Gastrocnemius medialis (tissue), 4 donors: ENCODE data around the gene MMP24.

Source experiments
- CTCF ChIP-seq, 5 experiments: fragments of 450-650 bp in 3 of 5; fragments of 200-600 bp in 2 of 5; sonication (generic) in 2 of 5; IDR thresholded peaks in 4 of 5; conservative IDR thresholded peaks in 1 of 5; 1 replicate in 4 of 5; 2 replicates in 1 of 5; pipeline ENCODE4 v1.5.1; 2016 to 2019; ENCODE audit warnings: antibody characterized with exemption in 5 of 5, mild to moderate bottlenecking in 3 of 5, moderate library complexity in 3 of 5
- POLR2A ChIP-seq, 2 donors: fragments of 450-650 bp; IDR thresholded peaks; one replicate each; pipeline ENCODE4 v1.6.1; 2017; ENCODE audit warnings: antibody characterized with exemption in 2 of 2, mild to moderate bottlenecking in 2 of 2, moderate library complexity in 2 of 2

DNA sequence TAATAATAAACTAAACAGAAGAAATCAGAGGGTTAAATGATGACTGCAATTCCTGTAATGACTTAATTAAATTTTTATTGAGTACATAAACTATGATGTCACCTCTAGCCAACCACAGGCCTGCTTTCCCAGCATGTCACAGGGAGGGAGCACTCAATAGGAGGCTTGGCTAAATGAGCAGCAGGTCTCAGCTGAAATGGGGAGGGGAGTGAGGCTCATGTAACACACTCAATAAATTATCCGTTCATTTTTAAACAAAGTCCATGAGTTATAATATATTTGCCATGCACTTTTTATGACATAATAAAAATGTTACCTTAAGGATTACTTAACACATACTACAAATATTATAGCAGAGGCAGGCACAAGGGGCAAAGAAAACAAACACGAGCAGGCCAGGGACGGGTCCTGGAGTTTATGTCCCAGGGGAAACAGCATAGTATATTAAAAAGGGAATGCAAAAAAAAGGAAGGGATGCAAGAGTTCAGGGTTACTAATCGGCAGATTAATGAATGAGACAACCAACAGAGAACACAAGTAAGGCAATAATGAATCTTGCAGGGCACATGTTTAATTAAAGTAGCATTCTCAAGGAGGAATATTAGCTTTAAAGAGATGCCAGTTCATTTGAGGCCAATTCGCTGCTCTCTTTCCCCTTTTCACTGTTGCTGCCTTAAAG lies 92.8 kb downstream of the MMP24 start:
- no peak for TF ChIP-seq CTCF (IDR thresholded peaks at IDR 0.05 in 4 of 5, conservative IDR thresholded peaks at IDR 0.05 in 1 of 5)
- no peak for TF ChIP-seq POLR2A (IDR thresholded peaks at IDR 0.05)
